Neural progenitor cell (in vitro differentiated cells): ENCODE data around the gene FARP1. TPM values are rescaled to one million over a fixed set of nuclear protein-coding genes. Genes with fewer than 3 reads are reported as not detected.

Experiments
- DNase-seq: peaks from one replicate; pipeline ENCODE4 v3.0.0-alpha.2; 2016; ENCODE audit warnings: low spot score
- H2AFZ ChIP-seq: fragments of 200-600 bp; sonication (generic); replicated peaks from 2 replicates; pipeline ENCODE4 v1.6.1; 2016; ENCODE audit warnings: antibody characterized with exemption
- H3F3A ChIP-seq: fragments of 200-600 bp; sonication (generic); 2 replicates; pipeline ENCODE4 v1.6.1; 2016; ENCODE audit warnings: antibody characterized with exemption, low read depth
- H3K27ac ChIP-seq: fragments of 200-600 bp; sonication (generic); 2 replicates; pipeline ENCODE4 v1.5.1; 2016; ENCODE audit warnings: mild to moderate bottlenecking
- H3K27me3 ChIP-seq: fragments of 200-600 bp; sonication (generic); 2 replicates; pipeline ENCODE4 v1.6.1; 2016; ENCODE audit warnings: mild to moderate bottlenecking, moderate library complexity
- H3K36me3 ChIP-seq: fragments of 200-600 bp; sonication (generic); 2 replicates; pipeline ENCODE4 v1.5.1; 2016
- H3K4me1 ChIP-seq: fragments of 200-600 bp; sonication (generic); 2 replicates; pipeline ENCODE4 v1.6.1; 2016; ENCODE audit warnings: mixed run types
- H3K4me2 ChIP-seq: fragments of 200-600 bp; sonication (generic); 2 replicates; pipeline ENCODE4 v1.6.1; 2016
- H3K4me3 ChIP-seq: fragments of 200-600 bp; sonication (generic); 2 replicates; pipeline ENCODE4 v1.5.1; 2016
- H3K79me2 ChIP-seq: fragments of 200-600 bp; sonication (generic); 2 replicates; pipeline ENCODE4 v1.6.1; 2016; ENCODE audit warnings: low read depth
- H3K9ac ChIP-seq: fragments of 200-600 bp; sonication (generic); 2 replicates; pipeline ENCODE4 v1.6.1; 2016
- H3K9me3 ChIP-seq: fragments of 200-600 bp; sonication (generic); 2 replicates; pipeline ENCODE4 v1.5.1; 2016; ENCODE audit warnings: low read depth
- H4K20me1 ChIP-seq: fragments of 200-600 bp; sonication (generic); 2 replicates; pipeline ENCODE4 v1.6.1; 2016; ENCODE audit warnings: low read depth
- H3K27ac Mint-ChIP-seq: 3 replicates; pipeline ENCODE4 v1.8.0; 2021; ENCODE audit warnings: mixed read lengths
- H3K27me3 Mint-ChIP-seq: 2 replicates; pipeline ENCODE4 v1.8.0; 2022; ENCODE audit warnings: low read depth, mild to moderate bottlenecking, inconsistent platforms, moderate library complexity, mixed read lengths; ENCODE audit not compliant: insufficient read depth
- H3K36me3 Mint-ChIP-seq: 3 replicates; pipeline ENCODE4 v1.8.0; 2021; ENCODE audit warnings: mixed read lengths
- H3K4me1 Mint-ChIP-seq: 3 replicates; pipeline ENCODE4 v1.8.0; 2021; ENCODE audit warnings: mixed read lengths
- H3K4me3 Mint-ChIP-seq: 3 replicates; pipeline ENCODE4 v1.8.0; 2021; ENCODE audit warnings: mild to moderate bottlenecking, moderate library complexity, mixed read lengths
- H3K9me3 Mint-ChIP-seq: 3 replicates; pipeline ENCODE4 v1.8.0; 2020; ENCODE audit warnings: mixed read lengths
- EZH2 ChIP-seq: fragments of 200-600 bp; sonication (generic); IDR thresholded peaks from 2 replicates; pipeline ENCODE4 v1.6.1; 2017; ENCODE audit warnings: antibody characterized with exemption, mild to moderate bottlenecking, moderate library complexity
- EZH2phosphoT487 ChIP-seq: fragments of 200-600 bp; sonication (generic); IDR thresholded peaks from 2 replicates; pipeline ENCODE4 v1.6.1; 2017; ENCODE audit warnings: antibody characterized with exemption
- total RNA-seq: library from RNA; depleted of rRNA; stranded (reverse); fragments of >200 nt; gene quantifications from 2 replicates; pipeline ENCODE4 v1.2.3, GENCODE V29; 2015; ENCODE audit warnings: low replicate concordance
- TF ChIP-seq, protein P1 (sequence below): fragments of 200-600 bp; sonication (generic); IDR thresholded peaks from 2 replicates; pipeline ENCODE4 v1.5.1; 2017; ENCODE audit warnings: antibody characterized with exemption, mild to moderate bottlenecking

The FARP1 gene
- total RNA-seq, 1 donor from 2014 or later, result 78.0 TPM

DNA sequence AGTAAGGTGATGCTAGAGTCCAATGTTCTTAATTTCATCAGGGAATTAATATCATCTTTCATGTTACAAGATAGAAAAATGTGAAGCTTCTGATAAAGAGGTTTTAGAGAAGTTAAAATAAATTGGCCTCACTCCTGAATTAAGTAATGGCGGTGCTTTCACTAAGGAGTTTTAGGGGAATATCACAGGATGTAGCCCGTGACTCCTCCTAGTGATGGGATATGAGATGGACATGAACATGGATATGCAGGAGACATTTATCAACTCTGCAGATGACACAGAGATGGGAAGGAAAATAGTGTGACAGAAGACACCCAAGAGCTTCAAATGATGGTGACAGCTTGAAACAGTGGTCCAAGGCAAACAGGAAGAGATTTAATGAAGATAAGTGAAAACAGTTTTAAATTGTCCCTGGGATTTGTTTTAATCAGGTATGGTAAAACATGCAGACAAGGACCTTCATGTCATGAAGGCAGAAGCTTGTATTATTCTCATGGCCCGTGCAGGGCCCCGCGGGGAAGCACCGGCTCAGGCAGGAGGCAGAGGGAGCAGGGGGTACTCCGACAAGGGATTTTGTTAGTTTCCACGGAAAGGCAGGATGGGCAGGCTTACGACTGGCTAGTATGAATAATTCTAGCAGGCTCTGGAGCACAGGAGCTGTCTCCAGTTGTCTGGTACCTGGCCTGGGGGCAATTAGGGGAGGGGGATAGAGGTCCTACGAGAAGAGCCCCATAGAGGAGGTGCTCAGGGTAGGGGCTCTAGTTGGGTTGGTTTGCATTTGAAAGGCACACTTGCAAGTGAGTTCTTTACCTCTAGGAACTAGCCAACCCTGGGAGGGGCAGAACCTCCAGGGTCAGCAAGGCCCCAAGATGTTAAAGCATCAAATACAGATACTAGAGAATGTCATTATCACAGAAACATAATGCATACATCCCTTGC, 38.7 kb upstream of the FARP1 start:
- no peaks in the 10 kb centered on the region for H4K20me1 ChIP-seq
- H3K27me3 ChIP-seq, result no peaks in the 10 kb centered on the region
- Mint-ChIP-seq H3K4me1 (no peaks in the 10 kb centered on the region), H3K4me3 (no peak overlapping the region), H3K27me3 (peaks cover 6% of the 10 kb centered on the region), H3K36me3 (peaks cover 3% of the 10 kb centered on the region), H3K27ac (no peak overlapping the region), H3K9me3 (peaks cover 8% of the 10 kb centered on the region)
- H2AFZ ChIP-seq, result peak overlapping the region; percentile 91
- H3K36me3 ChIP-seq, result no peaks in the 10 kb centered on the region
- DNase-seq, result no peak
- no peaks in the 10 kb centered on the region for H3K79me2 ChIP-seq
- no peak overlapping the region for H3K4me3 ChIP-seq
- H3K27ac ChIP-seq, result no peak overlapping the region
- no peaks in the 10 kb centered on the region for H3K9me3 ChIP-seq
- no peaks in the 10 kb centered on the region for H3F3A ChIP-seq
- TF ChIP-seq EZH2phosphoT487, result no peak
- TF ChIP-seq, protein P1, sequence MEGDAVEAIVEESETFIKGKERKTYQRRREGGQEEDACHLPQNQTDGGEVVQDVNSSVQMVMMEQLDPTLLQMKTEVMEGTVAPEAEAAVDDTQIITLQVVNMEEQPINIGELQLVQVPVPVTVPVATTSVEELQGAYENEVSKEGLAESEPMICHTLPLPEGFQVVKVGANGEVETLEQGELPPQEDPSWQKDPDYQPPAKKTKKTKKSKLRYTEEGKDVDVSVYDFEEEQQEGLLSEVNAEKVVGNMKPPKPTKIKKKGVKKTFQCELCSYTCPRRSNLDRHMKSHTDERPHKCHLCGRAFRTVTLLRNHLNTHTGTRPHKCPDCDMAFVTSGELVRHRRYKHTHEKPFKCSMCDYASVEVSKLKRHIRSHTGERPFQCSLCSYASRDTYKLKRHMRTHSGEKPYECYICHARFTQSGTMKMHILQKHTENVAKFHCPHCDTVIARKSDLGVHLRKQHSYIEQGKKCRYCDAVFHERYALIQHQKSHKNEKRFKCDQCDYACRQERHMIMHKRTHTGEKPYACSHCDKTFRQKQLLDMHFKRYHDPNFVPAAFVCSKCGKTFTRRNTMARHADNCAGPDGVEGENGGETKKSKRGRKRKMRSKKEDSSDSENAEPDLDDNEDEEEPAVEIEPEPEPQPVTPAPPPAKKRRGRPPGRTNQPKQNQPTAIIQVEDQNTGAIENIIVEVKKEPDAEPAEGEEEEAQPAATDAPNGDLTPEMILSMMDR, result peak; percentile 21
- no peak overlapping the region for H3K4me2 ChIP-seq
- no peak overlapping the region for H3K9ac ChIP-seq
- H3K4me1 ChIP-seq, result peaks cover 12% of the 10 kb centered on the region

DNA sequence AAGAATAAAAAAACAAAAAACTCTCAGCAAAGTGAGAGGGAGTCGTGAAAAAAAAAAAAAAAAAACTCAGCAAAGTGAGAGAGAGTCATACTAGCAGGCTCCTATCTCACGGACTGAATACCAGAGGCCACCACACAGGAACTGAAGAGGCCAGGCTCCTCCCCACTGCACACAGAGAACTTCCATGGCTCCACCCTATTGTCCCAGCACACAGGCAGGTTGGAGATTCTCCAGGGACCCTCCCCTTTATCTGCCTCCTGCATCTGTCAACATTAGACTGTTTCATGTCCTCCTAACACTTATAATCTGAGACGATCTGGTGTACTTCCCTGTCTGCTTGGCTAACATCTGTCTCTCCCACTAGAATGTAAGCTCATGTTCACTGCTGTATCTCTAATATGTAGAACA, 37.0 kb upstream of the FARP1 start:
- H3K27me3 Mint-ChIP-seq, result peaks cover 8% of the 10 kb centered on the region
- H3K27me3 ChIP-seq, result no peaks in the 10 kb centered on the region
- H3K27ac Mint-ChIP-seq, result no peak overlapping the region
- no peak overlapping the region for H3K27ac ChIP-seq
- H3K4me1 Mint-ChIP-seq, result peaks cover 2% of the 10 kb centered on the region
- H3K9ac ChIP-seq, result no peak overlapping the region
- no peak overlapping the region for H3K4me2 ChIP-seq
- H2AFZ ChIP-seq, result no peak overlapping the region
- DNase-seq, result no peak
- no peak overlapping the region for H3K4me3 ChIP-seq
- H3F3A ChIP-seq, result no peaks in the 10 kb centered on the region
- H3K36me3 Mint-ChIP-seq, result no peaks in the 10 kb centered on the region
- peaks cover 2% of the 10 kb centered on the region for H3K9me3 Mint-ChIP-seq
- TF ChIP-seq EZH2phosphoT487 (no peak), EZH2 (no peak)
- TF ChIP-seq, protein P1, result no peak
- H3K79me2 ChIP-seq, result no peaks in the 10 kb centered on the region
- no peaks in the 10 kb centered on the region for H4K20me1 ChIP-seq
- H3K4me3 Mint-ChIP-seq, result no peak overlapping the region
- no peaks in the 10 kb centered on the region for H3K9me3 ChIP-seq
- H3K4me1 ChIP-seq, result peaks cover 12% of the 10 kb centered on the region
- no peaks in the 10 kb centered on the region for H3K36me3 ChIP-seq

DNA sequence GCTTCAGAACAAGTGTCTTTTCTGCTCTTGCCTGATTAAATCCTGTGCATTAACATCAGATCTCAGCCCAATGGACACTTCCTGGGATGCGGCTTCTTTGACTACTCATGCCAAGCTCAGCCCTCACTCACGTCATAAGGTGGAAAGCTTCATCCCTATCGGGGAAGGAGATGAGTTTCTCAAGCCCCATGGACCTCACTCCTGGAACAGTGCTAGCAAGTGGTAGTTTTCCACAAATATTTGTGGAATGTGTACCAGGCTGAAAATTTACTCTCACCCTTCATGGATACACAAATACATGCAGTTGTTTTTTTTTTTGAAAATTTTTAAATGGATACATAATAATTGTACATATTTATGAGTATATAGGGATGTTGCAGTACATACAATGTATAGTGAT, 34.6 kb upstream of the FARP1 start:
- no peak for DNase-seq
- Histone ChIP-seq H3K9me3 (no peaks in the 10 kb centered on the region), H3K4me2 (no peak overlapping the region), H3K27ac (no peak overlapping the region), H3K9ac (no peak overlapping the region), H3K4me3 (no peak overlapping the region), H3K27me3 (no peaks in the 10 kb centered on the region), H4K20me1 (no peaks in the 10 kb centered on the region), H3K79me2 (no peaks in the 10 kb centered on the region), H3K4me1 (peaks cover 12% of the 10 kb centered on the region), H3K36me3 (no peaks in the 10 kb centered on the region), H2AFZ (no peak overlapping the region), H3F3A (no peaks in the 10 kb centered on the region)
- H3K9me3 Mint-ChIP-seq, result peaks cover 2% of the 10 kb centered on the region
- peaks cover 2% of the 10 kb centered on the region for H3K4me1 Mint-ChIP-seq
- no peak overlapping the region for H3K4me3 Mint-ChIP-seq
- no peak overlapping the region for H3K27ac Mint-ChIP-seq
- TF ChIP-seq EZH2phosphoT487 (no peak), EZH2 (no peak)
- TF ChIP-seq, protein P1, result no peak
- H3K27me3 Mint-ChIP-seq, result peaks cover 8% of the 10 kb centered on the region
- H3K36me3 Mint-ChIP-seq, result no peaks in the 10 kb centered on the region
